H1 (cell line): Measurements from ENCODE around the gene HUWE1. TPM values are rescaled to one million over a fixed set of nuclear protein-coding genes. Genes with fewer than 3 reads are reported as not detected.

Experiments
- CTCF ChIA-PET: fragments of 300-600 bp; sonication (Branson Sonifier 250); formaldehyde crosslinking; loops from one replicate; lab custom pipeline; 2021; ENCODE audit not compliant: partially characterized antibody; lab: Charles Lee
- POLR2A ChIA-PET: fragments of 300-600 bp; sonication (Branson Sonifier 250); formaldehyde crosslinking; loops from one replicate; lab custom pipeline; 2021; ENCODE audit warnings: inconsistent platforms; ENCODE audit not compliant: partially characterized antibody; lab: Charles Lee
- DNase-seq, 2 experiments: peaks; one replicate each; pipeline versions ENCODE4 v3.0.0 to v3.0.0-alpha.2; 2010 to 2022; ENCODE audit warnings: low spot score in 2 of 2, low read depth in 1 of 2, mixed read lengths in 1 of 2
- FAIRE-seq: peaks from 2 replicates; lab custom pipeline; 2011; peaks lifted over from hg19 to GRCh38; lab: Jason Lieb, UNC
- H2AFZ ChIP-seq: 2 replicates; pipeline ENCODE4 v1.8.1; 2012; ENCODE audit warnings: low read length, inconsistent platforms
- H2AK5ac ChIP-seq: 2 replicates; pipeline ENCODE4 v1.6.1; 2013; ENCODE audit warnings: low read depth, low read length
- H2BK120ac ChIP-seq: replicated peaks from 2 replicates; pipeline ENCODE3; 2013; ENCODE audit warnings: low read depth, low read length, inconsistent platforms
- H2BK12ac ChIP-seq: 2 replicates; pipeline ENCODE4 v1.6.1; 2013; ENCODE audit warnings: low read depth, low read length
- H2BK15ac ChIP-seq: 2 replicates; pipeline ENCODE4 v1.6.1; 2013; ENCODE audit warnings: low read length
- H2BK20ac ChIP-seq: 2 replicates; pipeline ENCODE4 v1.6.1; 2013; ENCODE audit warnings: low read length
- H2BK5ac ChIP-seq: 2 replicates; pipeline ENCODE4 v1.6.1; 2013; ENCODE audit warnings: low read depth, low read length
- H3K14ac ChIP-seq: 2 replicates; pipeline ENCODE4 v1.6.1; 2013; ENCODE audit warnings: inconsistent platforms; ENCODE audit not compliant: insufficient read length
- H3K18ac ChIP-seq: 2 replicates; pipeline ENCODE4 v1.6.1; 2013; ENCODE audit warnings: low read length; ENCODE audit errors: extremely low read depth
- H3K23ac ChIP-seq: 2 replicates; pipeline ENCODE4 v1.6.1; 2013; ENCODE audit warnings: inconsistent platforms; ENCODE audit not compliant: insufficient read length
- H3K23me2 ChIP-seq: 2 replicates; pipeline ENCODE4 v1.6.1; 2013; ENCODE audit warnings: low read depth, low read length
- H3K27ac ChIP-seq: 2 replicates; pipeline ENCODE4 v1.6.1; 2011; ENCODE audit warnings: low read depth, low read length, inconsistent platforms
- H3K27me3 ChIP-seq, 4 experiments: replicated peaks in 1 of 4; 1 replicate in 1 of 4; 2 replicates in 3 of 4; pipeline versions ENCODE4 v1.6.1 to v1.8.1; 2011 to 2013; ENCODE audit warnings: low read length in 3 of 4, mild to moderate bottlenecking in 3 of 4, inconsistent platforms in 2 of 4, mixed read lengths in 2 of 4, moderate library complexity in 1 of 4; ENCODE audit not compliant: control insufficient read depth in 3 of 4, insufficient read depth in 3 of 4; ENCODE audit errors: extremely low read depth in 1 of 4
- H3K36me3 ChIP-seq, 4 experiments: 2 replicates each; pipeline versions ENCODE4 v1.6.1 to v1.8.1; 2011 to 2013; ENCODE audit warnings: mild to moderate bottlenecking in 4 of 4, low read length in 3 of 4, moderate library complexity in 2 of 4, control low read depth in 1 of 4, inconsistent platforms in 1 of 4; ENCODE audit not compliant: insufficient read depth in 4 of 4, control insufficient read depth in 2 of 4
- H3K4ac ChIP-seq: replicated peaks from 2 replicates; pipeline ENCODE3; 2013; ENCODE audit warnings: low read length, low read depth, mixed read lengths, inconsistent platforms; ENCODE audit not compliant: insufficient read length
- H3K4me1 ChIP-seq, 4 experiments: replicated peaks in 1 of 4; 1 replicate in 1 of 4; 2 replicates in 3 of 4; pipeline versions ENCODE4 v1.6.1 to v1.8.1; 2011 to 2013; ENCODE audit warnings: low read length in 3 of 4, inconsistent platforms in 2 of 4, mixed read lengths in 1 of 4; ENCODE audit not compliant: insufficient read depth in 4 of 4, control insufficient read depth in 3 of 4
- H3K4me2 ChIP-seq, 2 experiments: 2 replicates each; pipeline versions ENCODE4 v1.6.1 to v1.8.1; 2011 to 2013; ENCODE audit warnings: low read depth in 2 of 2, low read length in 2 of 2, control low read depth in 1 of 2, inconsistent platforms in 1 of 2, mild to moderate bottlenecking in 1 of 2; ENCODE audit not compliant: insufficient read depth in 1 of 2
- H3K4me3 ChIP-seq, 4 experiments: fragments of 200-600, 300-600 bp in 1 of 4; sonication (generic), shearing (Covaris generic), sonication (Bioruptor Twin) in 1 of 4; 2 replicates each; pipeline versions ENCODE4 v1.5.1 to v1.8.1; 2011 to 2016; ENCODE audit warnings: low read length in 4 of 4, low read depth in 3 of 4, control low read depth in 2 of 4, inconsistent platforms in 2 of 4, mild to moderate bottlenecking in 2 of 4, mixed read lengths in 1 of 4, moderate library complexity in 1 of 4; ENCODE audit not compliant: insufficient read depth in 2 of 4; ENCODE audit errors: extremely low read depth in 1 of 4
- H3K56ac ChIP-seq: replicated peaks from 2 replicates; pipeline ENCODE3; 2013; ENCODE audit warnings: low read depth, mild to moderate bottlenecking, mixed read lengths, low read length, inconsistent platforms; ENCODE audit not compliant: insufficient read length
- H3K79me1 ChIP-seq: 2 replicates; pipeline ENCODE4 v1.6.1; 2013; ENCODE audit warnings: low read depth, low read length, control low read depth
- H3K79me2 ChIP-seq, 2 experiments: 2 replicates each; pipeline versions ENCODE4 v1.6.1 to v1.8.1; 2012 to 2013; ENCODE audit warnings: low read length in 2 of 2, mild to moderate bottlenecking in 2 of 2, inconsistent platforms in 1 of 2; ENCODE audit not compliant: insufficient read depth in 2 of 2, control insufficient read depth in 1 of 2
- H3K9ac ChIP-seq, 4 experiments: replicated peaks in 1 of 4; 1 replicate in 1 of 4; 2 replicates in 3 of 4; pipeline versions ENCODE4 v1.6.1 to v1.8.1; 2011 to 2013; ENCODE audit warnings: low read depth in 3 of 4, low read length in 3 of 4, control low read depth in 2 of 4, mild to moderate bottlenecking in 2 of 4, moderate library complexity in 2 of 4, inconsistent platforms in 1 of 4; ENCODE audit errors: extremely low read depth in 1 of 4
- H3K9me3 ChIP-seq, 2 experiments: 2 replicates each; pipeline versions ENCODE4 v1.6.1 to v1.8.1; 2012 to 2013; ENCODE audit warnings: mild to moderate bottlenecking in 2 of 2, moderate library complexity in 2 of 2, control low read depth in 1 of 2, inconsistent platforms in 1 of 2, low read depth in 1 of 2, low read length in 1 of 2, mixed read lengths in 1 of 2; ENCODE audit not compliant: insufficient read depth in 2 of 2
- H4K20me1 ChIP-seq, 2 experiments: replicated peaks in 1 of 2; 2 replicates each; pipeline versions ENCODE3 to v1.8.1; 2011 to 2013; ENCODE audit warnings: inconsistent platforms in 2 of 2, low read length in 2 of 2, mild to moderate bottlenecking in 1 of 2; ENCODE audit not compliant: insufficient read depth in 2 of 2, control insufficient read depth in 1 of 2
- H4K5ac ChIP-seq: 2 replicates; pipeline ENCODE4 v1.6.1; 2013; ENCODE audit warnings: low read length, low read depth, mixed read lengths, inconsistent platforms; ENCODE audit not compliant: insufficient read length
- H4K8ac ChIP-seq: 2 replicates; pipeline ENCODE4 v1.8.0; 2013; ENCODE audit warnings: mild to moderate bottlenecking, moderate library complexity, low read length, inconsistent platforms; ENCODE audit not compliant: insufficient read depth; ENCODE audit errors: extremely low read depth
- H4K91ac ChIP-seq: replicated peaks from 2 replicates; pipeline ENCODE3; 2013; ENCODE audit warnings: low read length, mixed read lengths, inconsistent platforms; ENCODE audit not compliant: insufficient read length
- CBX8 ChIP-seq: fragments of 300-800, 300-1000 bp; sonication (generic); IDR thresholded peaks from 2 replicates; pipeline ENCODE4 v1.7.1; 2016; ENCODE audit warnings: low read depth, low read length, borderline replicate concordance
- CHD1 ChIP-seq: IDR thresholded peaks from 2 replicates; pipeline ENCODE4 v1.6.1; 2012; ENCODE audit warnings: low read depth, low read length, improper control_type of control experiment
- JUND ChIP-seq: IDR thresholded peaks from 2 replicates; pipeline ENCODE4 v1.6.1; 2011; ENCODE audit warnings: mild to moderate bottlenecking, improper control_type of control experiment, low read length
- RBBP5 ChIP-seq: IDR thresholded peaks from 2 replicates; pipeline ENCODE4 v1.7.1; 2012; ENCODE audit warnings: low read depth, mild to moderate bottlenecking, inconsistent platforms, low read length, moderate library complexity, borderline replicate concordance
- RNF2 ChIP-seq: fragments of 200-900, 300-1000 bp; sonication (generic); IDR thresholded peaks from 2 replicates; pipeline ENCODE4 v1.7.1; 2016; ENCODE audit warnings: borderline replicate concordance, low read depth, mild to moderate bottlenecking, antibody characterized with exemption, low read length; ENCODE audit not compliant: poor library complexity, severe bottlenecking; ENCODE audit errors: missing control alignments
- SIX5 ChIP-seq: IDR thresholded peaks from 2 replicates; pipeline ENCODE4 v1.6.1; 2011; ENCODE audit warnings: mild to moderate bottlenecking, low read depth, low read length
- SP1 ChIP-seq: IDR thresholded peaks from 2 replicates; pipeline ENCODE4 v1.6.1; 2011; ENCODE audit warnings: low read depth, low read length
- SP4 ChIP-seq: IDR thresholded peaks from 2 replicates; pipeline ENCODE4 v1.6.1; 2012; ENCODE audit warnings: low read length, inconsistent platforms
- polyA plus RNA-seq, 7 experiments: library from polyadenylated mRNA; depleted of rRNA in 3 of 7; stranded (reverse) in 5 of 7; unstranded in 2 of 7; fragments of >200 nt in 5 of 7; fragments of 200-250 nt in 2 of 7; gene quantifications; 1 replicate in 5 of 7; 2 replicates in 1 of 7; 4 replicates in 1 of 7; pipeline versions ENCODE4 v1.2.1 to v1.2.3, GENCODE V29; 2011 to 2013; ENCODE audit warnings: missing spikeins in 2 of 7, mixed read lengths in 2 of 7
- total RNA-seq: library from RNA; stranded (reverse); fragmentation: NEBNext Ultra II Directional; extraction: Animal tissue kit (Norgen Biotek cat#: 25700); gene quantifications from 2 replicates; pipeline ENCODE4 v1.2.1, GENCODE V29; 2021
- TF ChIP-seq, protein P1 (sequence below): IDR thresholded peaks from 2 replicates; pipeline ENCODE4 v1.6.1; 2011; ENCODE audit warnings: low read length, improper control_type of control experiment
- TF ChIP-seq, protein P2 (sequence below): IDR thresholded peaks from 2 replicates; pipeline ENCODE4 v1.6.1; 2011; ENCODE audit warnings: low read depth, mild to moderate bottlenecking, low read length; ENCODE audit not compliant: insufficient read depth
- TF ChIP-seq, protein P3 (sequence below): IDR thresholded peaks from 2 replicates; pipeline ENCODE4 v1.6.1; 2012; ENCODE audit warnings: low read length, inconsistent platforms
- TF ChIP-seq, protein P4 (sequence below): IDR thresholded peaks from 2 replicates; pipeline ENCODE4 v1.6.1; 2012; ENCODE audit warnings: inconsistent platforms

The HUWE1 gene
- total and polyA plus RNA-seq, 2 of the 8 experiments (the other 6 are each of a cell fraction or from before 2014, with no cell fraction given): 114 to 252 TPM

DNA sequence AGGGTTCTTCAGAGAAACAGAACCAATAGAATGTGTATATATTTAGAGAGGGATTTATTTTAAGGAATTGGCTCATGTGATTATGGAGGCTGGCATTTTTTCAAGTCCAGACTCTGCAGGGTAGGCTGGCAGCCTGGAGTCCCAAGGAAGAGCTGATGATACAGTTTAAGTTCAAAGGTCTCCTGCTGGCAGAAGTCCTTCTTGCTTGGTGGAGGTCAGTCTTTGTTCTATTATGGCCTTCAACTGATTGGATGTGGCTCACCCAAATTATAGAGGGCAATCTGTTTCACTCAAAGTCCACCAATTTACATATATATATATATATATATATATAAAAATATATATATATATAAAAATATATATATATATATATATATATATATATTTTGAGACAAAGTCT is 200.2 kb downstream of the HUWE1 start:
- Histone ChIP-seq H3K23me2 (no peaks in the 10 kb centered on the region), H3K27ac (no peak overlapping the region), H2AFZ (no peak overlapping the region), H2BK12ac (no peak overlapping the region), H3K79me1 (no peaks in the 10 kb centered on the region), H3K79me2 (no peaks in the 10 kb centered on the region), H3K27me3 (no peaks in the 10 kb centered on the region), H3K9me3 (no peaks in the 10 kb centered on the region), H3K56ac (no peak overlapping the region), H3K4me3 (no peak overlapping the region), H2BK20ac (no peak overlapping the region), H4K91ac (no peak overlapping the region), H3K9ac (no peak overlapping the region), H3K36me3 (no peaks in the 10 kb centered on the region), H3K14ac (no peak overlapping the region), H4K8ac (no peak overlapping the region), H2AK5ac (no peak overlapping the region), H3K4me2 (no peak overlapping the region), H3K18ac (no peak overlapping the region), H3K4ac (no peak overlapping the region), H3K4me1 (no peaks in the 10 kb centered on the region; a peak in 3 of 7 replicates), H2BK120ac (no peak overlapping the region), H3K23ac (no peak overlapping the region), H2BK15ac (no peak overlapping the region), H4K5ac (no peak overlapping the region), H2BK5ac (no peak overlapping the region), H4K20me1 (no peaks in the 10 kb centered on the region)
- FAIRE-seq (no peak), DNase-seq (no peak)
- POLR2A ChIA-PET: no interaction called here
- CTCF ChIA-PET: interaction anchor here (0.8 kb wide), 1 partner anchor 39 kb away, joined by 3 read pairs; no protein-coding TSS in a partner anchor
- TF ChIP-seq, protein P1, sequence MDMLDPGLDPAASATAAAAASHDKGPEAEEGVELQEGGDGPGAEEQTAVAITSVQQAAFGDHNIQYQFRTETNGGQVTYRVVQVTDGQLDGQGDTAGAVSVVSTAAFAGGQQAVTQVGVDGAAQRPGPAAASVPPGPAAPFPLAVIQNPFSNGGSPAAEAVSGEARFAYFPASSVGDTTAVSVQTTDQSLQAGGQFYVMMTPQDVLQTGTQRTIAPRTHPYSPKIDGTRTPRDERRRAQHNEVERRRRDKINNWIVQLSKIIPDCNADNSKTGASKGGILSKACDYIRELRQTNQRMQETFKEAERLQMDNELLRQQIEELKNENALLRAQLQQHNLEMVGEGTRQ: no peak
- TF ChIP-seq SP4 (no peak), RNF2 (no peak), CBX8 (no peak), RBBP5 (no peak), JUND (no peak), SIX5 (no peak), SP1 (no peak), CHD1 (no peak)
- TF ChIP-seq, protein P2, sequence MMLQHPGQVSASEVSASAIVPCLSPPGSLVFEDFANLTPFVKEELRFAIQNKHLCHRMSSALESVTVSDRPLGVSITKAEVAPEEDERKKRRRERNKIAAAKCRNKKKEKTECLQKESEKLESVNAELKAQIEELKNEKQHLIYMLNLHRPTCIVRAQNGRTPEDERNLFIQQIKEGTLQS: no peak
- TF ChIP-seq, protein P3, sequence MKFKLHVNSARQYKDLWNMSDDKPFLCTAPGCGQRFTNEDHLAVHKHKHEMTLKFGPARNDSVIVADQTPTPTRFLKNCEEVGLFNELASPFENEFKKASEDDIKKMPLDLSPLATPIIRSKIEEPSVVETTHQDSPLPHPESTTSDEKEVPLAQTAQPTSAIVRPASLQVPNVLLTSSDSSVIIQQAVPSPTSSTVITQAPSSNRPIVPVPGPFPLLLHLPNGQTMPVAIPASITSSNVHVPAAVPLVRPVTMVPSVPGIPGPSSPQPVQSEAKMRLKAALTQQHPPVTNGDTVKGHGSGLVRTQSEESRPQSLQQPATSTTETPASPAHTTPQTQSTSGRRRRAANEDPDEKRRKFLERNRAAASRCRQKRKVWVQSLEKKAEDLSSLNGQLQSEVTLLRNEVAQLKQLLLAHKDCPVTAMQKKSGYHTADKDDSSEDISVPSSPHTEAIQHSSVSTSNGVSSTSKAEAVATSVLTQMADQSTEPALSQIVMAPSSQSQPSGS: no peak
- TF ChIP-seq, protein P4, sequence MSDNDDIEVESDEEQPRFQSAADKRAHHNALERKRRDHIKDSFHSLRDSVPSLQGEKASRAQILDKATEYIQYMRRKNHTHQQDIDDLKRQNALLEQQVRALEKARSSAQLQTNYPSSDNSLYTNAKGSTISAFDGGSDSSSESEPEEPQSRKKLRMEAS: no peak
